Stimulated activated CD8-positive, alpha-beta memory T cell treated with anti-CD3 and anti-CD28 coated beads, Interleukin-4, amount 100 ng/mL, for 24 hours (primary cell): Measurements from ENCODE around the gene AFAP1L2.
"Not testable (repeated sequence)": the region's sequence is repeated elsewhere in the genome, so short reads cannot be mapped to it uniquely, and the experiment has no call there.

Experiments used
- DNase-seq: peaks from one replicate; pipeline ENCODE4 v3.0.0-alpha.2; 2020; ENCODE audit warnings: low read depth

Gene AFAP1L2

GRCh38 chr10:114335614-114336013 lies 68.7 kb downstream of the AFAP1L2 start:
- no peak for DNase-seq

DNA sequence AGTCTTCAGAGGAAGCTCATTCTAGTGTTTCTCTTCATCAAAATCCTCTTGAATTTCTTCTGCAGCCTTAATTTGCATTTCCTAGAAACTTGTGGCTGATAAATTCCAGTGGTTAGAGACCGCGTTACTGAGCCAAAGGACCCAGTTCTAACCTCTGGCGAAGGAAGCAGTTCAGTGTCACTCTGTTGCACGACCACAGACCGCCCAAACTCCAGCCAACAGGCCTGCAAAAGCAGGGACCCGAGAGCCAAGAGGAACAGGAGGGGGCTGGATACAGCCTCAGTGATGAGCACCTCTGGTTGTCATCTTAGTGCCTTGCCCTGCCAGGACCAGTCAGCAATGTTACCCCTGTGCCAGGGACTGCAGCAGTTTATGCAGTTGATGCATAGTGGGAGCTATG lies 70.0 kb downstream of the AFAP1L2 start:
- DNase-seq, result no peak

DNA sequence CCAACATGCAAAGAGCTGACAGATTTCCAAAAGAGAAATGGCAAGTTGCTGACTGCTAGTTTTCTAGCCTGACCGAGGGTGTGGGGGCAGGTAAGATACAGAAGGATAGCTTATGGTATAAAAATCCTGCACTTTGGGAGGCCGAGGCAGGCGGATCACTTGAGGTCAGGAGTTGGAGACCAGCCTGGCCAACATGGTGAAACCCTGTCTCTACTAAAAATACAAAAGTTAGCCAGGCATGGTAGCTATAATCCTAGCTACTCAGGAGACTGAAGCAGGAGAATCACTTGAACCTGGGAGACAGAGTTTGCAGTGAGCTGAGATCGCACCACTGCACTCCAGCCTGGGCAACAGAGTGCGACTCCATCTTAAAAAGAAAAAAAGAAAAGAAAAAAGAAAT lies 70.9 kb downstream of the AFAP1L2 start:
- not testable (repeated sequence) for DNase-seq

DNA sequence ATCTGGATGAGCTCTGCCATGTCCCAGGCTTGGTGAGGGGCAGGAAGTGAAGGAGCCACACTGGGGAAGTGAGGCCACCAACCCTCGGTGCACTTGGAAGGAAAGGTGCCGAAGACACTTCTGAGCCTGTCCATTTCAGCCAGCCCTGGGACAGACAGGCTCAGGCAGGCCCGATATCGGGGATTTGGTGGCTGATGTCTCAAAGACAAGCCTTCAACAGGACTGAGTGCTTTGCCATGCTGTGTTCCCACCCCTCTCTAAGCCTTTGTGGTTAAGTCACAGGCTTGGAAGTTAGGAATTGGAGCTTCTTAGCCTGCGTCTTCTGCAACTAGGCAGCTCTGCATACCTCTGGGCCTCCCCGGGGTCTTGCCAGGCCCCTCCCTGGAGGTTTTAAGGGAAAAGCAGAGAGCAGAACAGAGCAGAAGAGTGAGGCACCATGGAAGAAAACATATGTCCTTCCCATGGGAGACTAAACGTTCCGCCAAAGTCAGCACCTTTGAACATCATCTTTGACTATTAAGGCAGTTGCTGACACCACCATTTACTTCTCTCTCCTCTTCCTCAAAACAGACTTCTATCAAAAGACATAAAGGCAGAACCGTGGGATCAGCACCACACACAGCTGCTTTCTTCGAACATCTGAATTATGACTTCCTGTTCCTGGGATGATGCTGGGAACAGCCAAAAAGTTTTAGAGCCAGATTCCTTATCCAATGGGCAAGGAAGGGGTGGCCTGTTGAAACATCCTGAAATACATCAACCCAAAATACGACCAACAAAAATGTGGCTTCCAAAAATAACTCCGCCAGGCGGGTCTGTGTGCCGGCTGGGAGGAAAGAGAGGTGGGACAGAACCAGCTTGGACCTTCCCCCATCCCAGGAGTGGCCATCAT lies 71.8 kb downstream of the AFAP1L2 start:
- no peak for DNase-seq

DNA sequence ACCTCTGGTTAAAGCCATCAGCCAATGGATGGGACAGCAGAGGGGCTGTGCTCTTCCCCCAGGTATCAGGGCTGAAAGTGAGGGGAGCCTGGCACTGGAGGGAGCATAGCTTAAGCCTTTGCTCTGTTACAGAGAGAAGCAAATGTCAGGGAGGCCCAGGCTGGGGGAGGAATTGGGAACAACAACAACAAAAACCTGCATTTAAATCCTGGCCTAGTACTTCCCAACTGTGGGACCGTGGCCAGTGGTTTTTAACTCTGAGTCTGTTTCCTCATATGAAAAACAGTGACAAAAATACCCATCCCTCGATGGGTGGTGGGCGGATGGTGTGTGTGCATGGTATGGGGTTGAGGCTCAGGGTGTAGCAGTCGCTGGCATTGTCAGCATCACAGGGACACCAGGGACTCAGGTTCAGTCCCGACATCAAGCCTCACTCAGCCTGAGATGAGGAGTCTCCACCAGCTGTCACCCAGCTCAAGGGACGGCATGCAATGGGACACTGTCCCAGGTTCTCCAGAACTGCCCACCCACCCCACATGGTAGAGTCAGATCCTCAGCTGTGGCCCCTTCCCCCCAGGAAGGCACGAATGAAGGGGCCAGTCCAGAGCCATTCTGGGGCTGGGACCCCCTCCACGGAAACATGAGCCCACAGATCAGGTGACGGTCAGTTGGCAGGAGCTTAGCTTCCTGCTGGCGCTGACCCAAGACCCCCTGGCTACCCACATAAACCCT lies 74.5 kb downstream of the AFAP1L2 start:
- DNase-seq, result no peak

DNA sequence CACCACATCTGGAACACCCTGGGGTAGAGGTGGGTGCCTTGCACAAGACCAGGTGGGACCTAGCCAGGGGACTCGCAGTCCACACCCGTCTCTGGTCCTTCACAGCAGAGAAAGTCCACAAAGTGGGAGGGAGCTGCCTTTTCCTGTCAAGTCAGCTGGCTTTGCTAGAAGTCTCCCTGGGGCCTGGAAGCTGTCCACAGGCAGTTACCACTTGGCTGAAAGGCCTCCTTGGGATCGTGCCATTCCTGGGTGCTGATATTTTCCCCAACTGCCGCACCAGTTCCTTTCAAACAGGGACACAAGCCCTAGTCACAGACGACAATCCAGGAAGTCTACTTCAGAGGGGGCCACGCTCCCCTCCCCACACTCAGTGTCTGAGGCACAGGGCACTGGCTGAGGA lies 75.4 kb downstream of the AFAP1L2 start:
- DNase-seq, result no peak

DNA sequence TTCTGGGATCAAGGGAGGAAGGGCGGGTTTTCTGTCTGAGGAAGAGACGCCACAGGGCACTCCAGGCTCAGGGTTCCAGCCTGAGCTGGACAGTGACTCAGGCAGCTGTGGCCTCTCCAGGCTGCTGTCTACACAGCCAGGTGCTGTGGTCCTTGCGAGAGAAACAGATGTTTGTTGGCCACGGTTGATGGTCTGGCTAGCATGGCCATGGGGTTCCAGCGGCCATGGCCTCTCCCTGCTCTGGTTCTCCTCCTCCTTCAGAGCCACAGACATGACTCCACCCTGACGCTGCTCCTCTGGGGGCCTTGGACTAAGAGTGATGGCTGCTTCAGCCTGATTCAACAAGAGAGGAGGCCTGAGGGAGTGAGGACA lies 75.9 kb downstream of the AFAP1L2 start:
- no peak for DNase-seq

GRCh38 chr10:114327537-114328440 lies 76.5 kb downstream of the AFAP1L2 start:
- DNase-seq, result no peak

GRCh38 chr10:114326795-114327194 lies 77.5 kb downstream of the AFAP1L2 start:
- no peak for DNase-seq

- no peak for DNase-seq
These were observed 81.3 kb downstream of the AFAP1L2 start for GRCh38 chr10:114323023-114323422.

- no peak for DNase-seq
These were observed 82.0 kb downstream of the AFAP1L2 start for GRCh38 chr10:114322344-114322743.

- no peak for DNase-seq
These were observed 83.8 kb downstream of the AFAP1L2 start for GRCh38 chr10:114320249-114321116.

DNA sequence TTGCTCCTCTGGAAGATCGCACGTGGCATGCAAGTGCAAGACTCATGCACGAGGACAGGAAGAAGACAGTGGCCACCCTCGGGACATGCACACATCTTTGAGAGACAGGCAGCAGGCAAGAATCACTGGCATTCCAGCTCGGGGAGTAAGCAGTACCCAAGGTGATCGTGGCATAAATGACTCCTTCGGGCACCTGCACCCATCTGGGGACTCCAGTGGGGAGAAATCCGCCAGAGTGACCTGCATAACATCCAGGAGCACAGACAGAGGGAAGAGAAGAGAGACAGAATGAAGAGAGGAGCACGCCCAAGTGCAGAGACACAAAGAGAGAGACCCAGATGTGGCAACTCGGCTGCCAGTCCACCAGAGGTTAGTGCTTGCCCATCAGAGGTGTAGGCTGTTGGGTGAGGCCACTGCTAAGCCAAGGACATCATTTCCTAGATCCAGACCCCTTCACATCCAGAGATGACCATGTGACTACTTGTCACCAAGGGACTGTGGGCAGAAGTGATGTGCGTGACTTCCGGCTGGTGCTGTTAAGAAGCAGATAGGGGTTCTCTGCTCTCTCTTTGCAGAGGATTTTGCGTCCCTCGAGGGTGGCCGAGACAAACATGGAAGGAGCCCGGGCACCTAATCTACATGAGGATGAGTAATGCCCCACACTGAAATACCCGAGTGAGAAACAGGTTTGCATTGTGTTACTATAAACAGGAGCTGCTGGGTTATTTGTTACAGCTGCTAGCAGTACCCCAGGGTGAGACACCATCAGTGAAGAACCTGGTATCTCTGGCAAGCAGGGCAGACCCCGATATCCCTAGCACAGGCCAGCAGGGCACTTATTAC lies 84.7 kb downstream of the AFAP1L2 start:
- DNase-seq, result no peak

DNA sequence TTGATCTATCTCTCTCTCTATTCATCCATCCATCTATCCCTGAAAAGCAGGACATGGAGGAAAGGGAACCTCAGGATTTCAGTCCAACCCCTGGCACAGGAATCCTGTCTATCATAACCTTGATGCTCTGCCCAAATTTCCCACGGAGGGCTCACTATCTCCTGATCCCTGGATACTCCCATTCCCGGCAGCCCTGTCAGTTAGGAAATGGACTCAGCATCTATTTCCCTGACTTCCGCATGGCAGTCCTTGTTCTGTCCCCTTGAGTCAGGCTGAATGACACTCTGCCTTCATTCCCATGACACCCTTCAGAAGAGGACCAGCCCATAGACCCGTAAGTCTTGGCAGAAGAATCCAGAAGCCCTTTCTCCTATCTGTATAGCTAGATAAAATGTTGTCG lies 87.6 kb downstream of the AFAP1L2 start:
- DNase-seq, result no peak

DNA sequence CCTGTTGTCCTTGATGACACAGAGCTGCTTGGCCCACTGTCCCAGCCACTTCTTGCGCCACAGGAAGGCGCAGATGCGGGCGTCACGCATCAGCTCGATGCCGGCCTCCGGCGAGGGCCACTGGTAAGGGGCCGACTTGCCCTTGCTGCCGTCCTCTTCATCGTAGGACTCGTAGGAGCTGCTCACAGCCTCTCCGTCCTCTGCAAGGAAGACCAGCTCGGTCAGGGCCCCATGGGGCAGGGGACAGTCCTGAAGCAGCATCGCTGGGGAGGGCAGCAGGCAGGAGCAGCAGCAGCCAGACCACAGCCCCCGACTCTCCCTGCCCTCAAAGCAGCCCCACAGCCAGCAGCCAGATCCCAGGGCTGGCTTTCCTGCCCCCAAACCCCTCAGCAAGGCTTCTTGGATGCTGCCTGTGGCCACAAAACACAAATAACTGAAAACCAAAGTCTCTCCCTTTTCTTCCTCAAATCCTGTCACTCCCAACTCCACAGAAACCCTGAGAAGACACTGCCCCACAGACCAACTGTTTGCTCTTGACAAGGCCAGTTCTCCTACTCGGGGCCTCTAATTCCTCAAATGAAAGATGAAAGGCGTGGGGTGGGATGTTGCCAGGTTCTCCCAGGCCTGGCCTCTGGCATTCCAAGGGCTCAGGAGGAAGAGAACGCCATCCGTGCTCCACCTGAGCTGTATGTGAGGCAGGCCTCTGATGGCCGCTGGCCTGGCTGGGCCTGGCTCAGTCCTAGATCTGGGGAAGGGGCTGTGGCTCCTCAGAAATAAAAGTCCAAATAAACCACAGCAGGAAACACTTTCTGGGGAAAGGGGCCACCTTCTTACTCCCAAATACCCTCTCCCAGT lies 88.5 kb downstream of the AFAP1L2 start:
- no peak for DNase-seq

DNA sequence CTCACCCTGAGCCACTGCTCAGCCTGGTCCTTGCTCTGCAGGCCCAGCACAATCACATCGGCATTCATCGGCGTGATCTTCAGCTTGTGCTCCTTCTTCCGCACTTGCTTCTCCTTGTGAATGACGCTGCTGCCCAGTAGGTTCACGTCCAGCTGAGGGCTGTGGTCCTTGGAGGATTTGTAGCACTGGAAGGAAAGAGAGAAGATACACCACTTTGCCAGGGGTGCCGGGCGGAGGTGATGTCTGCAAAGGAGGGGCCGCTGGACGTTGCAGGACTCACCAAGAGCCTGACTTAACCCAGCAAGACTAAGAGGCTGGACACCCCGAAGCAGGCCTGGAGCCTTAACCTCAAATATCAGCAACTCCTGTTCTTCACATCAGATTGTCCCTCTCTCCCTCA lies 90.4 kb downstream of the AFAP1L2 start:
- DNase-seq, result no peak

GRCh38 chr10:114313139-114313538 lies 91.2 kb downstream of the AFAP1L2 start:
- no peak for DNase-seq

DNA sequence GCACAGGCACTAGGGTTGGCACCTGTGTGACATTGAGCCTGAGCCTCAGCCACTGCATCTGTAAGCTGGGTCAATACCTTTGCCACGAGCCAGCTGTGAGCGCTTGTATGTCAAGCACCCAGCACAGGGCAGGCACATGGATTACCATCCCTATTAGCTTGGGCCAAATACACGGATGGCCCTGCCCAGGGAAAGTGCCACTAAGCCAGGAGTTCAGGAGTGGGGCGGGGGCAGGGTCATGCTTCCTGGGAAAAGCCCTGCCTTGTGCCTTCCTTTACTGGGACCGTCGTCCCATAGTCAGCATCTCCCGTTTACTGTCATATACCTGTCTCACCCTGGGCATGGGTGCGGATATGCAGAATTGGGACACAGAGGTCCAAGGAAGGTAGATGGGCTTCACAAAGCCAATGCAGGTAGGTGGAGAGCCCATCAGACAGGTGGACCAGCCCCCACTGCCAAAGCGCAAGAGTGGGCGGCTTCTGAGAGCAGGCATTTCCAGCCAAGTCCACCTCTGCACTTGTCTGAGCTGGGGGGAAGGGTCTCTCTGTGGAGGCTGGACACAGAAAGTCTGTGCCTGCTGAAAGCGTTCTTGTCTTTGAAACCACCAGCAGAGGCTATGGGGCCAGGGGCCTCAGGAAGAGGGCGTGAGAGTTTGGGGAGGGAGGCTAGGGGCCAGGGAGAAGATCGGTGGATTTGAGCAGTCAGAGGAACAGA lies 92.6 kb downstream of the AFAP1L2 start:
- DNase-seq, result no peak

- no peak for DNase-seq
These were observed 93.3 kb downstream of the AFAP1L2 start for GRCh38 chr10:114311023-114311422.
